Astrocyte (in vitro differentiated cells and primary cell): ENCODE data around the gene ZNF18.

Source experiments
- CTCF ChIP-seq: IDR thresholded peaks from 2 replicates; pipeline ENCODE4 v1.5.1; 2011; ENCODE audit warnings: low read depth, mild to moderate bottlenecking, inconsistent platforms, low read length, moderate library complexity; ENCODE audit not compliant: insufficient read depth
- EZH2 ChIP-seq: IDR thresholded peaks from 2 replicates; pipeline ENCODE4 v1.6.1; 2012; ENCODE audit warnings: mild to moderate bottlenecking, low read length, inconsistent platforms; ENCODE audit not compliant: insufficient read depth

- TF ChIP-seq CTCF: no peak
- TF ChIP-seq EZH2: no peak
Measured at GRCh38 chr17:12046786-12047185, 49.5 kb upstream of the ZNF18 start.
